ENCODE results near the gene MCRIP2. TPM values are rescaled to one million over a fixed set of nuclear protein-coding genes. Genes with fewer than 3 reads are reported as not detected.
"Not testable (repeated sequence)": the region's sequence is repeated elsewhere in the genome, so short reads cannot be mapped to it uniquely, and the experiment has no call there.

MCRIP2 gene
- polyA plus RNA-seq, 4 donors = 43.4 to 279 (median 166) TPM

DNA sequence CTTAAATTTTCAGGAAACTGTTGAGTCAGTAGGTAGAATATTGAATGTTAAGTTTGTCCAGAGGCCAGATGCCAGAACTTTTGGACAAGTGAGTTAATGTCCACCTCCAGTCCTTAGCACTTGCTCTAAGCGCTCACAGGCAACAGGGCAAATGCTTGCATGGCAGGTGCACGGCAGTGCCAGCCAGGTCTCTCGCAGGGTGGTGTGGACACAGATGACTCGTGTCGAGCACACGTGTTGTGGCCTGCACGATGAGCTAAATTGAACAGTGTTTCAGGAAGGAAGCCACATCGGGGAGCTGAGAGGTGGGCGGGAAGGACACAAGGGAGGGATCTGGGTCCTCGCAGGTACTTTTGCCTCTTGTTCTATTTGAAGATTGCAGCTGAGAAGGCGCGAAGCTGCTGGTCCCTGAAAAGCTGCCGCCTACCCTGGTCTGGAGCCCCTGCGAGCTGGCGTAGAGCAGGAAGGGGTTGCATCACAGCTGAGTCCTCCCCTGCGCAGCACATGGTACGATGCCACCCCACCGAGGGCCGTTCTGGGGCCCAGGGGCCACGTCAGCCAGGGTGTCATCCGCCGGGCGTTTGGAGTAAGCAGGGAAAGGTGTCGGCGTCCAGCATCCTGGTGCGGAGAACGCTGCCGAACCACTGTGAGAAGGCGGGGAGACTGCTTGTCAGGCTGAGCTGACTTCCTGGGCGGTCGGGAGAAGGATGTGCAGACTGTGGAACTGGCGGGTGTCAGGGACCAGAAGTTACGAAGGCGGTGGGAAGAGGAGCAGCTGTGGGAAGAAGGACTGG is 45.5 kb upstream of the MCRIP2 start:
- FAIRE-seq (no peak), DNase-seq (no peak)
- no peak overlapping the region for H3K27ac ChIP-seq (ENCODE audit: low read depth in 1 of 3, low read length in 2 of 3)
- H3K4me1 ChIP-seq (ENCODE audit: control insufficient read depth in 3 of 3, insufficient read depth in 2 of 3, low read depth in 1 of 3, low read length in 2 of 3) = peaks cover 2 to 35% (median 16%) of the 10 kb centered on the region in 3 donors
- 64 to 85% (median 79%) methylated on average over 34 of the region's 34 CpGs for WGBS, 3 donors
- H3K27me3 ChIP-seq (ENCODE audit: control insufficient read depth in 3 of 3, insufficient read depth in 3 of 3, low read length in 3 of 3) = no peaks in the 10 kb centered on the region
- no peaks in the 10 kb centered on the region for H3K9me3 ChIP-seq (ENCODE audit: control insufficient read depth in 2 of 2, insufficient read depth in 1 of 2, low read depth in 1 of 2, low read length in 1 of 2)
- H3K4me3 ChIP-seq (ENCODE audit: low read depth in 1 of 3, low read length in 3 of 3) = no peak overlapping the region
- H3K36me3 ChIP-seq (ENCODE audit: control insufficient read depth in 3 of 3, insufficient read depth in 2 of 3, low read depth in 1 of 3, low read length in 3 of 3) = peaks cover 0 to 74% (median 0%) of the 10 kb centered on the region in 3 donors

DNA sequence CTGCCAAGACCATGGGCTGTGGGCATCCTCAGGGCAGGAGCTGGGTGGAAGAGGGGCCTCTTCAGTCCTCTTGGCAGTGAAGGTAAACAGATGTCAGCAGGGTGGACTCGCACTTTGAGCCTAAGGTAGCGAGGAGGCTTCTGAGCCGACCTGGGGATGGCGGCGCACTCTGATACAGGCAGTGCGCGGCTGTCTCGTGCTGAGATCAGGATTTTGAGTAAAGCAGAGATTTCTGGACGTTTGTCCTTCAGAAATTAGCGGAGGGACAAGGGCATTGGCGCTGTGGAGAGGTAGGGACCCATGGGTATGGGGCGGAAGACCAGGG is 44.9 kb upstream of the MCRIP2 start:
- no peak overlapping the region for H3K27ac ChIP-seq (ENCODE audit: low read depth in 1 of 3, low read length in 2 of 3)
- H3K9me3 ChIP-seq (ENCODE audit: control insufficient read depth in 2 of 2, insufficient read depth in 1 of 2, low read depth in 1 of 2, low read length in 1 of 2) = no peaks in the 10 kb centered on the region
- peaks cover 2 to 31% (median 16%) of the 10 kb centered on the region in 3 donors for H3K4me1 ChIP-seq (ENCODE audit: control insufficient read depth in 3 of 3, insufficient read depth in 2 of 3, low read depth in 1 of 3, low read length in 2 of 3)
- DNase-seq (peak in 1 of 2 donors; percentile 67), FAIRE-seq (no peak)
- no peaks in the 10 kb centered on the region for H3K27me3 ChIP-seq (ENCODE audit: control insufficient read depth in 3 of 3, insufficient read depth in 3 of 3, low read length in 3 of 3)
- peaks cover 0 to 78% (median 0%) of the 10 kb centered on the region in 3 donors for H3K36me3 ChIP-seq (ENCODE audit: control insufficient read depth in 3 of 3, insufficient read depth in 2 of 3, low read depth in 1 of 3, low read length in 3 of 3)
- no peak overlapping the region for H3K4me3 ChIP-seq (ENCODE audit: low read depth in 1 of 3, low read length in 3 of 3)
- WGBS, 3 donors = 65 to 92% (median 87%) methylated on average over 12 of the region's 12 CpGs

DNA sequence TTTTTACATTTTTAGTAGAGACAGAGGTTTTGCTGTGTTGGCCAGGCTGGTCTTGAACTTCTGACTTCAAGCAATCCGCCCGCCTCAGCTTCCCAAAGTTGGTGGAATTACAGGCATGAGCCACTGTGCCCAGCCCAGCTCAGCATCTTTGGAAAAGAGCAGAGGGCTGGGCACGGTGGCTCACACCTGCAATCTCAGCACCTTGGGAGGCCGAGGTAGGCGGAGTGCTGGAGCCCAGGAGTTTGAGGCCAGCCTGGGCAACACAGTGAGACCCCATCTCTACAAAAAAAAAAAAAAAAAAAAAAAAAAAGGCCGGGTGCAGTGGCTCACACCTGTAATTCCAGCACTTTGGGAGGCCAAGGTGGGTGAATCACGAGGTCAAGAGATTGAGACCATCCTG is 44.0 kb upstream of the MCRIP2 start:
- H3K27me3 ChIP-seq (ENCODE audit: control insufficient read depth in 3 of 3, insufficient read depth in 3 of 3, low read length in 3 of 3); H3K27ac ChIP-seq (ENCODE audit: low read depth in 1 of 3, low read length in 2 of 3); H3K9me3 ChIP-seq (ENCODE audit: control insufficient read depth in 2 of 2, insufficient read depth in 1 of 2, low read depth in 1 of 2, low read length in 1 of 2); FAIRE-seq; H3K4me3 ChIP-seq (ENCODE audit: low read depth in 1 of 3, low read length in 3 of 3); DNase-seq: not testable (repeated sequence)
- H3K36me3 ChIP-seq (ENCODE audit: control insufficient read depth in 3 of 3, insufficient read depth in 2 of 3, low read depth in 1 of 3, low read length in 3 of 3) = peaks cover 0 to 74% (median 0%) of the 10 kb centered on the region in 3 donors
- 92 to 95% (median 95%) methylated on average over 7 of the region's 7 CpGs for WGBS, 3 donors
- peaks cover 0 to 22% (median 9%) of the 10 kb centered on the region in 3 donors for H3K4me1 ChIP-seq (ENCODE audit: control insufficient read depth in 3 of 3, insufficient read depth in 2 of 3, low read depth in 1 of 3, low read length in 2 of 3)

DNA sequence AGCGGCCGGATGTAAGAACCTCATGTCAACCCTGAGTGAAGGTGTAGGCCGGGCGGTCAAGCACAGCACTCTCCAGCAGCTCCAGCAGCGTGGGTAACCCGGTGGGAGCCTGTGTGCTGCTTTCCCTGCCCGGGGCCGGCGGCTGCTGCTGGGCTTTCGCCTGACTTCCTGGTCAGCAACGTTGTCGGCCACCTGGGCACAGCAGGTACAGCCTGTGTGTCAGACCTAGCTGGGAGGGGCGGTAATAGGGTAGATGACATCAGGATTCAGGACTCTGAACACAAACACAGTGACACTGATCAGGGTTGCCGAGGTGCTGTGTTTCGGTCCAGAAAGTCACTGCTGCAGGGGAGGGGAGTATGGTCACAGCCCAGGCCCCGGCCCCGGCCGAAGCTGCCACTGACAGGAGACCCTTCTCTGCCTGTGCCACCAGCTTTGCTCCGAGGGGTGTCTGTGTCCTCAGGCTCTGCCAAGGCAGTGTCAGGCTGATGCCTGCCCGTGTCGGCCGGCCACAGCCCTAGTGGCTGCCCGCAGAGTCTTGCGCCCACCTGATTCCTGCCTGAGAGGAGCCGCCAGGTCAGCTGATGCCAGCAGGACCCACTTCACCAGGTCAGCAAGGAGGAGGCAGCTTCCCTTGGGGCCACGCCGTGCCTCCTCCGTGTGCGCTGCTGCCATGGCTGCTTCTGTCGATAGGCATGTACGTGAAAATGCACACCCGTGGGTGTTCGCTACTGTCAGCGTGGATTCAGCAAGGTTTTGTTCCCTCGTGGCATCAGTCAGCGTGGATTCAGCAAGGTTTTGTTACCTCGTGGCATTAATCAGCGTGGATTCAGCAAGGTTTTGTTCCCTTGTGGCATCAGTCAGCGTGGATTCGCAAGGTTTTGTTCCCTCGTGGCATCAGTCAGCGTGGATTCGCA is 42.5 kb upstream of the MCRIP2 start:
- peaks cover 0 to 72% (median 0%) of the 10 kb centered on the region in 3 donors for H3K36me3 ChIP-seq (ENCODE audit: control insufficient read depth in 3 of 3, insufficient read depth in 2 of 3, low read depth in 1 of 3, low read length in 3 of 3)
- H3K27ac ChIP-seq (ENCODE audit: low read depth in 1 of 3, low read length in 2 of 3) = peak overlapping the region in 1 of 3 donors; percentile 8
- DNase-seq (peak in 1 of 2 donors; percentile 61), FAIRE-seq (no peak)
- H3K4me1 ChIP-seq (ENCODE audit: control insufficient read depth in 3 of 3, insufficient read depth in 2 of 3, low read depth in 1 of 3, low read length in 2 of 3) = peaks cover 0 to 9% (median 3%) of the 10 kb centered on the region in 3 donors
- H3K4me3 ChIP-seq (ENCODE audit: low read depth in 1 of 3, low read length in 3 of 3) = no peak overlapping the region
- H3K27me3 ChIP-seq (ENCODE audit: control insufficient read depth in 3 of 3, insufficient read depth in 3 of 3, low read length in 3 of 3) = no peaks in the 10 kb centered on the region
- no peaks in the 10 kb centered on the region for H3K9me3 ChIP-seq (ENCODE audit: control insufficient read depth in 2 of 2, insufficient read depth in 1 of 2, low read depth in 1 of 2, low read length in 1 of 2)
- WGBS, 3 donors = 89 to 96% (median 89%) methylated on average over 40 to 43 of the region's 43 CpGs

DNA sequence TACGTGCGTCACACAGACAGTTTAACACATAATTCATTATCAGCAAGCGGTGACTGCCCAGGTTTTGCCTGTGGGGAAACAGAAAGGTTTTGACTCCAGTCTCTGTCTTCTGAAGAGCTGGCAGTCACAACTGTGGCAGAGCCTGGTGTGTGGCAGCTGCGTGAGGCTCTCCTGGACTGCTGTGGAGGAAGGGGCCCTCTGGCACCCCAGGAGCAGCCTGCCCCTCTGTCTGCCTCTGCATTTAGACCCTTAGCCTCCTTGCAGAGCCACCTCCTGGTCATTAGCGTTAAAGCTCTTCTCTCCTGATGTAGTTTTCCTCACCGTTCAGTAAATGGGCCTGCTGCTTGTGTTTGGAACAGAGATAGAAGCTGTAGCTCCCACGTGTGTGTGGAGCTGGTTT is 40.8 kb upstream of the MCRIP2 start:
- Histone ChIP-seq H3K36me3 (ENCODE audit: control insufficient read depth in 3 of 3, insufficient read depth in 2 of 3, low read depth in 1 of 3, low read length in 3 of 3) (peaks cover 0 to 72% (median 0%) of the 10 kb centered on the region in 3 donors), H3K27me3 (ENCODE audit: control insufficient read depth in 3 of 3, insufficient read depth in 3 of 3, low read length in 3 of 3) (no peaks in the 10 kb centered on the region), H3K9me3 (ENCODE audit: control insufficient read depth in 2 of 2, insufficient read depth in 1 of 2, low read depth in 1 of 2, low read length in 1 of 2) (peaks cover 0 to 13% of the 10 kb centered on the region in 2 donors), H3K4me3 (ENCODE audit: low read depth in 1 of 3, low read length in 3 of 3) (no peak overlapping the region), H3K27ac (ENCODE audit: low read depth in 1 of 3, low read length in 2 of 3) (no peak overlapping the region), H3K4me1 (ENCODE audit: control insufficient read depth in 3 of 3, insufficient read depth in 2 of 3, low read depth in 1 of 3, low read length in 2 of 3) (no peaks in the 10 kb centered on the region)
- 46 to 55% (median 50%) methylated on average over 7 of the region's 7 CpGs for WGBS, 3 donors
- DNase-seq (peak; percentile 28 to 29), FAIRE-seq (no peak)

DNA sequence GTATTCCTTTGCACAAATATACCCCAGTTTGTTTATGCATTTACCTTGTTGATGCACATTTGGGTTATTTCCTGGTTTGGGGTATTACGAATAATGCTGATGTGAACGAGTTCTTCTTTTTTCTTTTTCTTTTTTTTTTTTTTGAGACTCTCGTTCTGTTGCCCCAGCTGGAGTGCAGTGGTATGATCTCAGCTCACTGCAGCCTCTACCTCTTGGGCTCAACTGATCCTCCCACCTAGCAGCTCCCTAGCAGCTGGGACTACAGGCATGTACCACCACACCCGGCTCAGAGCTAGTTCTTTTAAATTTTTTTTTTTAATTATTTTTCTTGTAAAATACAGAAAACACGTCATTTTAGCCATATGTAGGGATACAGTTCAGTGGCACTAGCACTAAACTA is 37.7 kb upstream of the MCRIP2 start:
- no peak overlapping the region for H3K4me3 ChIP-seq (ENCODE audit: low read depth in 1 of 3, low read length in 3 of 3)
- no peak for DNase-seq
- H3K27ac ChIP-seq (ENCODE audit: low read depth in 1 of 3, low read length in 2 of 3) = no peak overlapping the region
- peaks cover 0 to 13% of the 10 kb centered on the region in 2 donors for H3K9me3 ChIP-seq (ENCODE audit: control insufficient read depth in 2 of 2, insufficient read depth in 1 of 2, low read depth in 1 of 2, low read length in 1 of 2)
- no peaks in the 10 kb centered on the region for H3K27me3 ChIP-seq (ENCODE audit: control insufficient read depth in 3 of 3, insufficient read depth in 3 of 3, low read length in 3 of 3)
- no peak for FAIRE-seq
- WGBS, 3 donors = 75 to 91% (median 83%) methylated on average over 5 of the region's 5 CpGs
- H3K36me3 ChIP-seq (ENCODE audit: control insufficient read depth in 3 of 3, insufficient read depth in 2 of 3, low read depth in 1 of 3, low read length in 3 of 3) = peaks cover 0 to 57% (median 0%) of the 10 kb centered on the region in 3 donors
- no peaks in the 10 kb centered on the region for H3K4me1 ChIP-seq (ENCODE audit: control insufficient read depth in 3 of 3, insufficient read depth in 2 of 3, low read depth in 1 of 3, low read length in 2 of 3)

DNA sequence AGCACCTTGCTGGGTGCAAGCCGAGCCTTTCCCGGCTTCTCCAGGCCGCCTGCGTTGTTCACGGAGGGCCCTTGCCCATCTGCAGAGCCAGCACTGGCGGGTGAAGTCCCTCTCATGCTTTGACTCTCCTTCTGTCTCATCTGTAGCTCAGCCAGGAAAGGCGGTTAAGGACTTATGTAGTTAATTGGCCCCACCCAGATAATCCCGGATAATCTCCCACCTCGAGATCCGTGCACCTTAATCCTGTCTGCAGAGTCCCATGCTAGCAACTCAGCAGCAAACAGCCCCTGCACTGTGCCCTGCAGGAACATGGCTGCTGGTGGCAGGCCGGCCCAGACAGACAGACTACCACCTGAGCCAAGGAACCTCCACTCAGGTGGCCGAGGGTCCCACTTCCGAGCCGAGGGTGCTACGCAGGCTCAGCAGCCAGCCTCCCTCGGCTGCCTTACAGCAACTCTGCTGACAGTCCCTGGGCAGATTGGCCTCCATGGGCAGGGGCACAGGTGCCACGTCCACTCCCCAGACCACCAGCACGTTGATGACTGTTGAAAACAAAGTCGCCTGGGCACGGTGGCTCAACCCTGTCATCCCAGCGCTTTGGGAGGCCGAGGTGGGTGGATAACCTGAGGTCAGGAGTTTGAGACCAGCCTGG is 34.8 kb upstream of the MCRIP2 start:
- FAIRE-seq (no peak), DNase-seq (no peak)
- H3K4me1 ChIP-seq (ENCODE audit: control insufficient read depth in 3 of 3, insufficient read depth in 2 of 3, low read depth in 1 of 3, low read length in 2 of 3) = no peaks in the 10 kb centered on the region
- peaks cover 0 to 19% of the 10 kb centered on the region in 2 donors for H3K9me3 ChIP-seq (ENCODE audit: control insufficient read depth in 2 of 2, insufficient read depth in 1 of 2, low read depth in 1 of 2, low read length in 1 of 2)
- H3K4me3 ChIP-seq (ENCODE audit: low read depth in 1 of 3, low read length in 3 of 3) = no peak overlapping the region
- peaks cover 0 to 40% (median 0%) of the 10 kb centered on the region in 3 donors for H3K36me3 ChIP-seq (ENCODE audit: control insufficient read depth in 3 of 3, insufficient read depth in 2 of 3, low read depth in 1 of 3, low read length in 3 of 3)
- no peak overlapping the region for H3K27ac ChIP-seq (ENCODE audit: low read depth in 1 of 3, low read length in 2 of 3)
- WGBS, 3 donors = 84 to 93% (median 92%) methylated on average over 22 of the region's 22 CpGs
- H3K27me3 ChIP-seq (ENCODE audit: control insufficient read depth in 3 of 3, insufficient read depth in 3 of 3, low read length in 3 of 3) = no peaks in the 10 kb centered on the region

DNA sequence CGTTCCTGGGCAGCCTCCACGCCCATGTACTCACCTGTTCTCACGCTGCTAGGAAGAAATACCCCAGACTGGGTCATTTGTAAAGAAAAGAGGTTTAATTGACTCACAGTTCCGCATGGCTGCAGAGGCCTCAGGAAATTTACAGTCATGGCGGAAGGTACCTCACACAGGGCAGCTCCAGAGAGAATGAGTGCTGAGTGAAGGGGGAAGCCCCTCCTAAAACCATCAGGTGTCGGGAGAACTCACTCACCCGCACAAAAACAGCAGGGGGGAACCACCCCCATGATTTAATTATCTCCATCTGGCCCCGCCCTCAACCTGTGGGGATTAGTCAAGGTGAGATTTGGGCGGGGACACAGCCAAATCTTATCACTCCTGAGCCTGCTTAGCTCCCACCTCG is 33.6 kb upstream of the MCRIP2 start:
- no peak for FAIRE-seq

More for the DNA sequence above, 33.6 kb upstream of the MCRIP2 start:
- Histone ChIP-seq H3K27ac (ENCODE audit: low read depth in 1 of 3, low read length in 2 of 3) (no peak overlapping the region), H3K9me3 (ENCODE audit: control insufficient read depth in 2 of 2, insufficient read depth in 1 of 2, low read depth in 1 of 2, low read length in 1 of 2) (peaks cover 0 to 19% of the 10 kb centered on the region in 2 donors), H3K36me3 (ENCODE audit: control insufficient read depth in 3 of 3, insufficient read depth in 2 of 3, low read depth in 1 of 3, low read length in 3 of 3) (peaks cover 0 to 32% (median 0%) of the 10 kb centered on the region in 3 donors), H3K4me1 (ENCODE audit: control insufficient read depth in 3 of 3, insufficient read depth in 2 of 3, low read depth in 1 of 3, low read length in 2 of 3) (no peaks in the 10 kb centered on the region), H3K27me3 (ENCODE audit: control insufficient read depth in 3 of 3, insufficient read depth in 3 of 3, low read length in 3 of 3) (no peaks in the 10 kb centered on the region), H3K4me3 (ENCODE audit: low read depth in 1 of 3, low read length in 3 of 3) (no peak overlapping the region)
- DNase-seq = no peak
- WGBS, 3 donors = 65 to 70% (median 66%) methylated on average over 10 of the region's 10 CpGs

Data from small intestine (tissue), 7 donors.